ENCODE results near the gene ZFYVE28. TPM values are rescaled to one million over a fixed set of nuclear protein-coding genes. Genes with fewer than 3 reads are reported as not detected.

The ZFYVE28 gene
- total and polyA plus RNA-seq, 7 donors = 1.7 to 7.7 (median 3.4) TPM

- peak in 3 of 4 donors; percentile 14 to 25 (median 25) for ATAC-seq
- 0 to 2% (median 1%) methylated on average over 46 to 91 of the region's 91 CpGs for WGBS, 3 donors
- Histone ChIP-seq H3K36me3 (ENCODE audit: insufficient read depth in 1 of 2, low read depth in 1 of 2) (peaks cover 0 to 26% of the 10 kb centered on the region in 2 donors), H3K9me3 (no peaks in the 10 kb centered on the region), H3K4me1 (peaks cover 66% of the 10 kb centered on the region), H3K4me3 (peak overlapping the region; percentile 99), H3K27ac (peak overlapping the region; percentile 94), H3K27me3 (ENCODE audit: insufficient read depth in 3 of 3, low read length in 2 of 3) (no peaks in the 10 kb centered on the region)
- intact Hi-C loops (cut with DNase I) = loop anchor here in 1 of 2 donors (2.0 kb wide), 1 partner anchor 18 kb away; the partner anchor contains the start of genes HAUS3 and POLN
- no peak for TF ChIP-seq CTCF (IDR thresholded peaks at IDR 0.05)
- peak; percentile 62 to 76 for DNase-seq
These were observed 157.2 kb downstream of the ZFYVE28 start for GRCh38 chr4:2261110-2261852.

DNA sequence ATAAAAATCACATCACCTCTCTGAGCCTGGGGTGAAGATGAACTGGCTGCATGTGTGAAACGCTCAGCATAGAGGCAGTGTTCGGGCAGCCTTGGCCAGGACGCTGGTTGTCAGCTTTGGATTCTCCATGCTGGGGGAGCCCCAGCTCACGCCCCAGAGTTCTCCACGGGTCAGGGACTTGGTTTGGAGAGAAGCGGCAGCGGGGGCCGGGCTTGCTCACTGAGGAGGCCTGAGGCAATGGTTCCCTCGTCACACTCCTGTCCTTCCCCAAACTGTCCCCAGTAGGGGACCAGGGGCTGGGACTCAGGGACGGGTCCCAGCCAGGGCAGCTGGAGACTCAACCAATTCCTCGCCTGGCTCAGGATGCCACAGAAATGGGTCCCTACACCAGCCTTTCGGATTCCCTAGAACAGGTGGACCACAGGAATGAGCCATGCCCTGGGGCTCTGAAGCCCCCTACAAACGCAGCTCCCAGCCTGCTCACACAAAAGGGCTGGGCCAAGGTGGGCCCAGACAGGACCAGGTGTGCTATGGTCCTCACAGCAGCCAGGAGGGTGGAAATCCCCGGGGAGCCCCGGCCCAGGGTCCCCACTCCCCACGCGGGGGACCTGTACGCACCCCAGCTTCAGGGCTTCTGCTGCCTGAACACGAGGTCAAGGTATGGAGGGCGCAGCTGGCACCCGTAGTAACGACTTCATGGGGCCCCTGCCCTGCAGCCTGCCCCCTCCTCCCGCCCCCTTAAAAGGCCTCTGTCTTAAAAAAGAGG lies 157.9 kb downstream of the ZFYVE28 start:
- intact Hi-C loops (cut with DNase I) = loop anchor here in 1 of 2 donors (2.0 kb wide), 1 partner anchor 18 kb away; the partner anchor contains the start of genes HAUS3 and POLN
- H3K4me1 ChIP-seq = peaks cover 66% of the 10 kb centered on the region
- ATAC-seq = no peak
- peak overlapping the region; percentile 99 for H3K4me3 ChIP-seq
- H3K27me3 ChIP-seq (ENCODE audit: insufficient read depth in 3 of 3, low read length in 2 of 3) = no peaks in the 10 kb centered on the region
- H3K36me3 ChIP-seq (ENCODE audit: insufficient read depth in 1 of 2, low read depth in 1 of 2) = peaks cover 0 to 26% of the 10 kb centered on the region in 2 donors
- H3K9me3 ChIP-seq = no peaks in the 10 kb centered on the region
- peak; percentile 29 to 58 for DNase-seq
- no peak for TF ChIP-seq CTCF (IDR thresholded peaks at IDR 0.05)
- 20 to 40% (median 24%) methylated on average over 22 to 23 of the region's 23 CpGs for WGBS, 3 donors
- peak overlapping the region; percentile 94 for H3K27ac ChIP-seq

- peak; percentile 12 to 41 for DNase-seq
- Histone ChIP-seq H3K4me1 (peaks cover 63% of the 10 kb centered on the region), H3K4me3 (peak overlapping the region; percentile 99)
These were observed 158.7 kb downstream of the ZFYVE28 start for GRCh38 chr4:2259541-2260343.

More at GRCh38 chr4:2259541-2260343, 158.7 kb downstream of the ZFYVE28 start:
- H3K27ac ChIP-seq = peak overlapping the region; percentile 94
- H3K36me3 ChIP-seq (ENCODE audit: insufficient read depth in 1 of 2, low read depth in 1 of 2) = peaks cover 0 to 31% of the 10 kb centered on the region in 2 donors
- no peaks in the 10 kb centered on the region for H3K27me3 ChIP-seq (ENCODE audit: insufficient read depth in 3 of 3, low read length in 2 of 3)
- WGBS, 3 donors = 67 to 79% (median 70%) methylated on average over 13 to 15 of the region's 15 CpGs
- H3K9me3 ChIP-seq = no peaks in the 10 kb centered on the region
- intact Hi-C loops (cut with DNase I) = loop anchor here in 1 of 2 donors (2.0 kb wide), 1 partner anchor 17 kb away; the partner anchor contains the start of genes HAUS3 and POLN
- ATAC-seq = no peak
- TF ChIP-seq CTCF (IDR thresholded peaks at IDR 0.05) = no peak

All from psoas muscle (tissue), 8 donors.